Smooth muscle cell (in vitro differentiated cells): Measurements from ENCODE around the gene CDYL2. TPM values are rescaled to one million over a fixed set of nuclear protein-coding genes. Genes with fewer than 3 reads are reported as not detected.

ENCODE experiments used
- DNase-seq: peaks from one replicate; lab custom pipeline; 2025; ENCODE audit not compliant: unreplicated experiment; lab: John Stamatoyannopoulos, UW
- H2AFZ ChIP-seq: fragments of 200-600 bp; sonication (generic); 2 replicates; pipeline ENCODE4 v1.6.0; 2016; ENCODE audit warnings: antibody characterized with exemption, low read depth, mild to moderate bottlenecking
- H3F3A ChIP-seq: fragments of 200-600 bp; sonication (generic); 2 replicates; pipeline ENCODE4 v1.6.0; 2017; ENCODE audit warnings: antibody characterized with exemption, low read depth
- H3K27ac ChIP-seq: fragments of 200-600 bp; sonication (generic); 2 replicates; pipeline ENCODE4 v1.5.1; 2016; ENCODE audit warnings: low read depth, mild to moderate bottlenecking
- H3K27me3 ChIP-seq: fragments of 200-600 bp; sonication (generic); 2 replicates; pipeline ENCODE4 v1.6.1; 2016; ENCODE audit warnings: low read depth, mild to moderate bottlenecking
- H3K36me3 ChIP-seq: fragments of 200-600 bp; sonication (generic); 2 replicates; pipeline ENCODE4 v1.5.1; 2016; ENCODE audit warnings: low read depth
- H3K4me1 ChIP-seq: fragments of 200-600 bp; sonication (generic); 2 replicates; pipeline ENCODE4 v1.5.1; 2016; ENCODE audit warnings: low read depth
- H3K4me2 ChIP-seq: fragments of 200-600 bp; sonication (generic); 2 replicates; pipeline ENCODE4 v1.6.0; 2016; ENCODE audit warnings: mild to moderate bottlenecking
- H3K4me3 ChIP-seq: fragments of 200-600 bp; sonication (generic); 2 replicates; pipeline ENCODE4 v1.5.1; 2016; ENCODE audit warnings: mild to moderate bottlenecking
- H3K79me2 ChIP-seq: fragments of 200-600 bp; sonication (generic); 2 replicates; pipeline ENCODE4 v1.6.0; 2016; ENCODE audit warnings: low read depth, mild to moderate bottlenecking
- H3K9ac ChIP-seq: fragments of 200-600 bp; sonication (generic); 2 replicates; pipeline ENCODE4 v1.6.0; 2016; ENCODE audit warnings: low read depth
- H3K9me3 ChIP-seq: fragments of 200-600 bp; sonication (generic); replicated peaks from 2 replicates; pipeline ENCODE4 v1.5.1; 2016; ENCODE audit warnings: low read depth
- H4K20me1 ChIP-seq: fragments of 200-600 bp; sonication (generic); 2 replicates; pipeline ENCODE4 v1.6.0; 2016; ENCODE audit warnings: low read depth
- CTCF ChIP-seq: fragments of 200-600 bp; sonication (generic); IDR thresholded peaks from 2 replicates; pipeline ENCODE4 v1.5.1; 2017; ENCODE audit warnings: borderline replicate concordance, mild to moderate bottlenecking, antibody characterized with exemption; ENCODE audit not compliant: insufficient read depth, poor library complexity, severe bottlenecking
- WGBS: methylation state at CpG from one replicate; pipeline ENCODE4 v1.1.7; 2016; ENCODE audit warnings: low lambda C conversion rate; 5-methylcytosine and 5-hydroxymethylcytosine counted together
- polyA plus RNA-seq: library from polyadenylated mRNA; unstranded; fragments of >200 nt; fragmentation: Nextera tagmentation; extraction: Ambion mirVana; gene quantifications from 2 replicates; pipeline ENCODE4 v1.2.1, GENCODE V29; 2016
- total RNA-seq: library from RNA; depleted of rRNA; stranded (reverse); fragments of >200 nt; gene quantifications from 2 replicates; pipeline ENCODE4 v1.2.3, GENCODE V29; 2014

The CDYL2 gene
- total and polyA plus RNA-seq, 2 experiments from 2014 or later: 2.0 to 2.9 TPM

DNA sequence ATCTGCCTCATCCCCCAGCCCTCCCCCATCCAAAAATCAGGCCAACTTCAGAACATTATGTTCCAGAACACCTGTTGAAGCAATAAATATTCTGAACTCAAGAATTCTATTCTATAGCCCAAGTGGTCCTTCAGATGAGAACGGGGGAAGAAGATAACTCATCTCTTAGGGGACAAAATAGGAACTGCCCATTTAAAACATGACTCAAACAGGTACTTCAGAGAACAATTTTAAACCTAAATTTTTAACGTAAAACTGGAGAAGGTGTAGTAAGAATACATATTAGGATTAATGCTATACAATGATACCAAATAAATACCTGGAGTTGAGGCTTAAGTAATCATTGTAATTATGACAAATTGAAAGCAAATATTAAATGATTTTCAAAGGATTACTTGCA, 112.1 kb downstream of the CDYL2 start:
- Histone ChIP-seq H3K27me3 (no peaks in the 10 kb centered on the region), H3K79me2 (no peaks in the 10 kb centered on the region), H4K20me1 (no peaks in the 10 kb centered on the region), H3K9ac (no peak overlapping the region), H3K4me1 (no peaks in the 10 kb centered on the region), H3K36me3 (no peaks in the 10 kb centered on the region), H3K4me2 (no peak overlapping the region), H3F3A (no peaks in the 10 kb centered on the region), H2AFZ (no peak overlapping the region), H3K9me3 (no peaks in the 10 kb centered on the region), H3K4me3 (no peak overlapping the region), H3K27ac (no peak overlapping the region)
- TF ChIP-seq CTCF: no peak
- no peak for DNase-seq
- WGBS: 88% methylated on average over 2 of the region's 2 CpGs

DNA sequence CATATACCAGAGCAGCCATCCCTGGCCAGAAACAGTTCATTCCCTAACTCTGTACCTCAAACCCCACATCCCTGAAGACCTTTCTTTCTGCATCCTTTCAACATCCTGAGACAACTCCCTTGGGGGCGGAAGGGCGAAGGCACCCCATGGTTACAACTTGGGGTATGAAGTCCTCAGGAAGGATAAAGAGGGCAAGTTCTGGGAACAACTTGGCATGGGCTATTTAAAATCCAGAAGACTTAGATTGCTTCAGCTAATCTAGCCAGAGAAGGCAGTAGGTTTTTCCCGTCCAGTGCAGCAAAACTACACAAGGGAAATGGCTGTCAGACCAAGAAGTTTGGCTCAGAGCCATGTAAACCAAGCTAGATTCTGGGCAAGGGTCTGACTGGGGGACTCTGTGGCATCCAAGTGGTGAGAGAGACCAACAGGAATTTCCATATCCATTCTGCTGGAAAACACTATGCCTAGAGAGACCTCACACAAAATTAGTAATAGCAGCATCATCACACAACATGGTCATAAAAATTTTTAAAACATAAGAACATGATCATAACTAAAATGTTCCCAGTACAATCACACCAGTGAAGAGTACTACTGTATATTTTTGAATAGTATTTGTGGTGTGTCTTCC, 113.2 kb downstream of the CDYL2 start:
- no peak overlapping the region for H2AFZ ChIP-seq
- H3K79me2 ChIP-seq: no peaks in the 10 kb centered on the region
- no peaks in the 10 kb centered on the region for H3F3A ChIP-seq
- no peak for DNase-seq
- no peak overlapping the region for H3K4me3 ChIP-seq
- H3K36me3 ChIP-seq: no peaks in the 10 kb centered on the region
- no peak overlapping the region for H3K4me2 ChIP-seq
- no peaks in the 10 kb centered on the region for H4K20me1 ChIP-seq
- no peaks in the 10 kb centered on the region for H3K9me3 ChIP-seq
- H3K9ac ChIP-seq: no peak overlapping the region
- H3K27me3 ChIP-seq: no peaks in the 10 kb centered on the region
- WGBS: 86% methylated on average over 3 of the region's 3 CpGs
- no peak overlapping the region for H3K27ac ChIP-seq
- H3K4me1 ChIP-seq: no peaks in the 10 kb centered on the region
- no peak for TF ChIP-seq CTCF

GRCh38 chr16:80689487-80689886, 114.9 kb downstream of the CDYL2 start:
- Histone ChIP-seq H2AFZ (no peak overlapping the region), H3K4me2 (no peak overlapping the region), H3F3A (no peaks in the 10 kb centered on the region), H3K27me3 (no peaks in the 10 kb centered on the region), H3K9ac (no peak overlapping the region), H3K4me1 (no peaks in the 10 kb centered on the region), H4K20me1 (no peaks in the 10 kb centered on the region), H3K27ac (no peak overlapping the region), H3K9me3 (no peaks in the 10 kb centered on the region), H3K36me3 (no peaks in the 10 kb centered on the region), H3K79me2 (no peaks in the 10 kb centered on the region), H3K4me3 (no peak overlapping the region)
- WGBS: 75% methylated on average over 10 of the region's 10 CpGs
- TF ChIP-seq CTCF: no peak
- DNase-seq: no peak

DNA sequence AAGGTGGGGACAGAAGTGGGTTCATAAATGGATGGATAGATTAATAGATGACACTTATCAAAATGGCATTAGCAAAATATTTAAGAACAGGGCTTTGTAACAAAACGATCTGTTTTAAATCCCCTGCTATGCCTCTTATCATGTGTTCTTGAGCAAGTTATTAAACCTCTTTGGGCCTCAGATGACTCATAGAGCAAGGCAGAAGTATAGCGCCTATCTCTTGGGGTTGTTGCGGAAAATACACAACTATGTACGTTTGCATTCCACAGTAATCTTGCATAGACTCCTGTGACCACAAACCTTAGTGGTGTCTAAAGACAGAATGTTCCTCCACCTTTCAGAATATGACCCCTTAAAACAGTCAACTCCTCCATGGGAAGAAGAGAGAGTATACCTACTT, 116.8 kb downstream of the CDYL2 start:
- no peaks in the 10 kb centered on the region for H3K9me3 ChIP-seq
- WGBS: 44% methylated on average over 4 of the region's 4 CpGs
- no peak for DNase-seq
- no peaks in the 10 kb centered on the region for H3F3A ChIP-seq
- H3K4me1 ChIP-seq: no peaks in the 10 kb centered on the region
- no peak for TF ChIP-seq CTCF
- no peak overlapping the region for H3K9ac ChIP-seq
- H3K4me2 ChIP-seq: peak overlapping the region; percentile 17
- no peaks in the 10 kb centered on the region for H4K20me1 ChIP-seq
- H3K27me3 ChIP-seq: no peaks in the 10 kb centered on the region
- H3K27ac ChIP-seq: no peak overlapping the region
- H2AFZ ChIP-seq: no peak overlapping the region
- H3K36me3 ChIP-seq: no peaks in the 10 kb centered on the region
- no peak overlapping the region for H3K4me3 ChIP-seq
- H3K79me2 ChIP-seq: no peaks in the 10 kb centered on the region
